ENCODE results near the gene RBPJL.

RBPJL gene

GRCh38 chr20:45366192-45366591, 59.6 kb downstream of the RBPJL start:
- no peak for DNase-seq

- DNase-seq, result no peak
Measured at GRCh38 chr20:45366631-45367030, 60.0 kb downstream of the RBPJL start.

- no peak for DNase-seq
Measured at GRCh38 chr20:45367126-45367525, 60.5 kb downstream of the RBPJL start.

All from CD4-positive, alpha-beta T cell treated with Interferon alpha-2 for 1 hour (primary cell).